Muscle of arm (tissue), 12 donors: ENCODE measurements around the gene MCM9. TPM values are rescaled to one million over a fixed set of nuclear protein-coding genes. Genes with fewer than 3 reads are reported as not detected.
"Not testable (repeated sequence)": the region's sequence is repeated elsewhere in the genome, so short reads cannot be mapped to it uniquely, and the experiment has no call there.

Source experiments
- DNase-seq: peaks from one replicate; pipeline ENCODE4 v3.0.0-alpha.2; 2013
- polyA plus RNA-seq, 12 donors: library from polyadenylated mRNA; unstranded; fragments of 120-200 nt; gene quantifications; one replicate each; pipeline ENCODE4 v1.2.1, GENCODE V29; 2013; ENCODE audit not compliant: insufficient read length in 12 of 12

MCM9 gene
- polyA plus RNA-seq, 12 donors = 7.7 to 16.6 (median 13.0) TPM; not detected in 1

GRCh38 chr6:118770835-118771234 lies 164.1 kb downstream of the MCM9 start:
- no peak for DNase-seq

GRCh38 chr6:118770112-118770788 lies 164.7 kb downstream of the MCM9 start:
- DNase-seq = no peak

DNA sequence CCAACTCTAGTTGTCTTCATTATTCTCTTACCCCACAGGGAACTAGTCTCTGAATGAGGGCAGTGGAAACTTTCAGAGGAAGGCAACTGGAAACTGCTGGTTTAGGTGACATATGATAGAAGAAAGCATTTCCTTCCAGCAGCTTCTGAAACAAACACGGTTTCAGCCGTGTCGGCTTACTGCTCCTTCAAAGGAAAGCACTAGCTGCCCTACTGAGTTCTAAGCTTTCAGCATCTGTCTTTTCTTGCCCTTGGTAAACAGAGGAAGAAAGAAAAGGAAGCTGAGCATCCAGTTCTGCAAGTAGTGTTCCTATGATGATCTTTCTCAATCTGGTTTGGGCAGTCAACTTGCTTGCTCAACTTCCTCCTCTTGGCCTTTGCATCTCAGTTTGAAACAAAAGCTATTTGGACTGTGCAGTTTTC lies 166.0 kb downstream of the MCM9 start:
- DNase-seq = no peak

GRCh38 chr6:118768441-118768840 lies 166.5 kb downstream of the MCM9 start:
- DNase-seq = no peak

DNA sequence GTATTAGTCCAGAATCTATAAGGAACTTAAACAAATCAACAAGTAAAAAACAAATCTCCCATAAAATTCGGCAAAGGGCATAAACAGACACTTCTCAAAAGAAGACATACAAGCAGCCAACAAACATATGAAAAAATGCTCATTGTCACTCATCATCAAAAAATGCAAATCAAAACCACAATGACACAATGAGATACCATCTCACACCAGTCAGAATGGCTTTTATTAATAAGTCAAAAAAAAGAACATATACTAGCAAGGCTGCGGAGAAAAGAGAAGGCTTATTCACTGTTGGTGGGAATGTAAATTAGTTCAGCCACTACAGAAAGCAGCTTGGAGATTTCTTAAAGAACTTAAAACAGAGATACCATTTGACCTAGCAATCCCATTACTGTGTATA lies 169.6 kb downstream of the MCM9 start:
- DNase-seq = not testable (repeated sequence)

GRCh38 chr6:118764766-118765165 lies 170.2 kb downstream of the MCM9 start:
- no peak for DNase-seq

Other genes with a start within 250 kb of the MCM9 start
- 10 to 100 TPM in 11 of 12 donors, not detected in 1; 17.4 to 24.4 (median 21.5) TPM for gene ASF1A, start 41.0 kb downstream of the MCM9 start, polyA plus RNA-seq
- 10 to 100 TPM in 7 of 12 donors, 1 to 10 TPM in 4, not detected in 1; 7.5 to 16.1 (median 13.0) TPM for gene FAM184A, start 143.5 kb upstream of the MCM9 start, polyA plus RNA-seq